Breast epithelium (tissue), 3 donors: ENCODE measurements around the gene SLC9A8.

ENCODE experiments used
- POLR2A ChIP-seq: fragments of 450-650 bp; IDR thresholded peaks from one replicate; pipeline ENCODE4 v1.6.1; 2016; ENCODE audit warnings: antibody characterized with exemption, mild to moderate bottlenecking, moderate library complexity
- TF ChIP-seq, protein P1 (sequence below), 3 donors: fragments of 450-650 bp; IDR thresholded peaks; one replicate each; pipeline ENCODE4 v1.5.1; 2016 to 2017; ENCODE audit warnings: antibody characterized with exemption in 3 of 3, mild to moderate bottlenecking in 3 of 3, moderate library complexity in 3 of 3

- TF ChIP-seq, protein P1, sequence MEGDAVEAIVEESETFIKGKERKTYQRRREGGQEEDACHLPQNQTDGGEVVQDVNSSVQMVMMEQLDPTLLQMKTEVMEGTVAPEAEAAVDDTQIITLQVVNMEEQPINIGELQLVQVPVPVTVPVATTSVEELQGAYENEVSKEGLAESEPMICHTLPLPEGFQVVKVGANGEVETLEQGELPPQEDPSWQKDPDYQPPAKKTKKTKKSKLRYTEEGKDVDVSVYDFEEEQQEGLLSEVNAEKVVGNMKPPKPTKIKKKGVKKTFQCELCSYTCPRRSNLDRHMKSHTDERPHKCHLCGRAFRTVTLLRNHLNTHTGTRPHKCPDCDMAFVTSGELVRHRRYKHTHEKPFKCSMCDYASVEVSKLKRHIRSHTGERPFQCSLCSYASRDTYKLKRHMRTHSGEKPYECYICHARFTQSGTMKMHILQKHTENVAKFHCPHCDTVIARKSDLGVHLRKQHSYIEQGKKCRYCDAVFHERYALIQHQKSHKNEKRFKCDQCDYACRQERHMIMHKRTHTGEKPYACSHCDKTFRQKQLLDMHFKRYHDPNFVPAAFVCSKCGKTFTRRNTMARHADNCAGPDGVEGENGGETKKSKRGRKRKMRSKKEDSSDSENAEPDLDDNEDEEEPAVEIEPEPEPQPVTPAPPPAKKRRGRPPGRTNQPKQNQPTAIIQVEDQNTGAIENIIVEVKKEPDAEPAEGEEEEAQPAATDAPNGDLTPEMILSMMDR (IDR thresholded peaks at IDR 0.05): no peak
- TF ChIP-seq POLR2A: no peak
Observed at GRCh38 chr20:49893242-49894072, 80.8 kb downstream of the SLC9A8 start.
